ENCODE measurements around the gene STX5.
"Not testable (repeated sequence)": the region's sequence is repeated elsewhere in the genome, so short reads cannot be mapped to it uniquely, and the experiment has no call there.

STX5 gene

GRCh38 chr11:62831520-62832335, at the start of gene STX5:
TSS of gene STX5 (minus strand) at chr11:62832051. CDS start at chr11:62831243, 808 bp downstream.
- DNase-seq (ENCODE audit: extremely low read depth in 1 of 2, low read depth in 1 of 2), result peak; percentile 98 to 99

- peak; percentile 77 to 80 for DNase-seq (ENCODE audit: extremely low read depth in 1 of 2, low read depth in 1 of 2)
These were observed 49.1 kb upstream of the STX5 start, which contains the start of gene SLC3A2 for GRCh38 chr11:62880803-62881578. TSS of gene SLC3A2 (plus strand) at chr11:62880896. CDS start at chr11:62881024, 128 bp downstream.

- DNase-seq (ENCODE audit: extremely low read depth in 1 of 2, low read depth in 1 of 2), result peak; percentile 29 to 46
These were observed 48.5 kb upstream of the STX5 start for GRCh38 chr11:62880231-62880802.

- no peak for DNase-seq (ENCODE audit: extremely low read depth in 1 of 2, low read depth in 1 of 2)
These were observed 47.6 kb upstream of the STX5 start for GRCh38 chr11:62879235-62879978.

GRCh38 chr11:62876712-62877111, 44.9 kb upstream of the STX5 start:
- DNase-seq (ENCODE audit: extremely low read depth in 1 of 2, low read depth in 1 of 2), result no peak

- DNase-seq (ENCODE audit: extremely low read depth in 1 of 2, low read depth in 1 of 2), result no peak
These were observed 44.0 kb upstream of the STX5 start for GRCh38 chr11:62875698-62876478.

- DNase-seq (ENCODE audit: extremely low read depth in 1 of 2, low read depth in 1 of 2), result no peak
These were observed 43.0 kb upstream of the STX5 start for GRCh38 chr11:62874851-62875250.

- no peak for DNase-seq (ENCODE audit: extremely low read depth in 1 of 2, low read depth in 1 of 2)
These were observed 33.8 kb upstream of the STX5 start for GRCh38 chr11:62865635-62866034.

- DNase-seq (ENCODE audit: extremely low read depth in 1 of 2, low read depth in 1 of 2), result no peak
These were observed 32.0 kb upstream of the STX5 start for GRCh38 chr11:62863687-62864335.

- not testable (repeated sequence) for DNase-seq (ENCODE audit: extremely low read depth in 1 of 2, low read depth in 1 of 2)
These were observed 29.8 kb upstream of the STX5 start for GRCh38 chr11:62861564-62862192.

- DNase-seq (ENCODE audit: extremely low read depth in 1 of 2, low read depth in 1 of 2), result no peak
These were observed 29.1 kb upstream of the STX5 start for GRCh38 chr11:62860835-62861563.

- not testable (repeated sequence) for DNase-seq (ENCODE audit: extremely low read depth in 1 of 2, low read depth in 1 of 2)
These were observed 27.4 kb upstream of the STX5 start for GRCh38 chr11:62859281-62859703.

- no peak for DNase-seq (ENCODE audit: extremely low read depth in 1 of 2, low read depth in 1 of 2)
These were observed 26.4 kb upstream of the STX5 start for GRCh38 chr11:62858201-62858600.

GRCh38 chr11:62857541-62857982, 25.7 kb upstream of the STX5 start:
- no peak for DNase-seq (ENCODE audit: extremely low read depth in 1 of 2, low read depth in 1 of 2)

- no peak for DNase-seq (ENCODE audit: extremely low read depth in 1 of 2, low read depth in 1 of 2)
These were observed 24.6 kb upstream of the STX5 start for GRCh38 chr11:62856333-62856895.

GRCh38 chr11:62855571-62856332, 23.9 kb upstream of the STX5 start:
- peak; percentile 98 for DNase-seq (ENCODE audit: extremely low read depth in 1 of 2, low read depth in 1 of 2)
